ENCODE measurements around the gene ZNF664. TPM values are rescaled to one million over a fixed set of nuclear protein-coding genes. Genes with fewer than 3 reads are reported as not detected.

Gene ZNF664
- total and polyA plus RNA-seq, 8 donors = 23.0 to 72.7 (median 56.7) TPM

GRCh38 chr12:123941000-123941399 lies 32.0 kb upstream of the ZNF664 start:
- TF ChIP-seq CTCF (IDR thresholded peaks at IDR 0.05) = no peak
- Histone ChIP-seq H3K4me1 (no peaks in the 10 kb centered on the region), H3K4me3 (no peak overlapping the region), H3K9me3 (no peaks in the 10 kb centered on the region), H3K27me3 (no peaks in the 10 kb centered on the region), H3K36me3 (peaks cover 0 to 25% (median 6%) of the 10 kb centered on the region in 3 donors), H3K27ac (no peak overlapping the region)
- ATAC-seq (no peak), DNase-seq (no peak), FAIRE-seq (no peak)
- WGBS, 2 donors = 92 to 93% methylated on average over 9 of the region's 9 CpGs
- intact Hi-C loops (cut with DNase I) = no loop called here

GRCh38 chr12:123941624-123942237 lies 31.3 kb upstream of the ZNF664 start:
- no peak for TF ChIP-seq CTCF (IDR thresholded peaks at IDR 0.05)
- WGBS, 2 donors = 92 to 97% methylated on average over 13 of the region's 13 CpGs
- Histone ChIP-seq H3K4me3 (no peak overlapping the region), H3K4me1 (no peaks in the 10 kb centered on the region), H3K27me3 (no peaks in the 10 kb centered on the region), H3K9me3 (no peaks in the 10 kb centered on the region), H3K36me3 (peaks cover 0 to 25% (median 5%) of the 10 kb centered on the region in 3 donors), H3K27ac (no peak overlapping the region)
- DNase-seq = no peak
- ATAC-seq = no peak
- intact Hi-C loops (cut with DNase I) = no loop called here
- no peak for FAIRE-seq

- ATAC-seq (no peak), FAIRE-seq (no peak), DNase-seq (no peak)
- intact Hi-C loops (cut with DNase I) = no loop called here
- H3K4me1 ChIP-seq = no peaks in the 10 kb centered on the region
- H3K27ac ChIP-seq = no peak overlapping the region
- H3K9me3 ChIP-seq = no peaks in the 10 kb centered on the region
- no peak overlapping the region for H3K4me3 ChIP-seq
- TF ChIP-seq CTCF (IDR thresholded peaks at IDR 0.05) = no peak
- peaks cover 0 to 21% (median 0%) of the 10 kb centered on the region in 3 donors for H3K36me3 ChIP-seq
- no peaks in the 10 kb centered on the region for H3K27me3 ChIP-seq
- WGBS, 2 donors = 92 to 94% methylated on average over 10 of the region's 10 CpGs
These were observed 30.8 kb upstream of the ZNF664 start for GRCh38 chr12:123942238-123942653.

GRCh38 chr12:123942911-123943648 lies 29.9 kb upstream of the ZNF664 start:
- Histone ChIP-seq H3K4me1 (no peaks in the 10 kb centered on the region), H3K36me3 (peaks cover 0 to 18% (median 0%) of the 10 kb centered on the region in 3 donors), H3K9me3 (no peaks in the 10 kb centered on the region), H3K27me3 (no peaks in the 10 kb centered on the region), H3K27ac (no peak overlapping the region), H3K4me3 (no peak overlapping the region)
- no peak for FAIRE-seq
- intact Hi-C loops (cut with DNase I) = no loop called here
- no peak for DNase-seq
- no peak for TF ChIP-seq CTCF (IDR thresholded peaks at IDR 0.05)
- WGBS, 2 donors = 92 to 97% methylated on average over 16 of the region's 16 CpGs
- no peak for ATAC-seq

GRCh38 chr12:123943816-123944215 lies 29.2 kb upstream of the ZNF664 start:
- DNase-seq = no peak
- FAIRE-seq = no peak
- peaks cover 0 to 18% (median 0%) of the 10 kb centered on the region in 3 donors for H3K36me3 ChIP-seq
- H3K4me1 ChIP-seq = no peaks in the 10 kb centered on the region
- H3K9me3 ChIP-seq = no peaks in the 10 kb centered on the region
- intact Hi-C loops (cut with DNase I) = no loop called here
- 78 to 82% methylated on average over 5 of the region's 5 CpGs for WGBS, 2 donors
- no peak for TF ChIP-seq CTCF (IDR thresholded peaks at IDR 0.05)
- ATAC-seq = no peak
- no peaks in the 10 kb centered on the region for H3K27me3 ChIP-seq
- H3K4me3 ChIP-seq = no peak overlapping the region
- H3K27ac ChIP-seq = no peak overlapping the region

Measured in pancreas (tissue), 10 donors.